T-helper 9 cell (primary cell): ENCODE results near the gene ABO.
"Not testable (repeated sequence)": the region's sequence is repeated elsewhere in the genome, so short reads cannot be mapped to it uniquely, and the experiment has no call there.

ENCODE experiments used
- DNase-seq: peaks from one replicate; pipeline ENCODE4 v3.0.0-alpha.2; 2020
- total RNA-seq, 2 donors: gene quantifications; one replicate each; lab custom pipeline; 2026; lab: John Stamatoyannopoulos, UW

Gene ABO
- 0 to 0.07 reads per million in 2 donors for total RNA-seq

DNA sequence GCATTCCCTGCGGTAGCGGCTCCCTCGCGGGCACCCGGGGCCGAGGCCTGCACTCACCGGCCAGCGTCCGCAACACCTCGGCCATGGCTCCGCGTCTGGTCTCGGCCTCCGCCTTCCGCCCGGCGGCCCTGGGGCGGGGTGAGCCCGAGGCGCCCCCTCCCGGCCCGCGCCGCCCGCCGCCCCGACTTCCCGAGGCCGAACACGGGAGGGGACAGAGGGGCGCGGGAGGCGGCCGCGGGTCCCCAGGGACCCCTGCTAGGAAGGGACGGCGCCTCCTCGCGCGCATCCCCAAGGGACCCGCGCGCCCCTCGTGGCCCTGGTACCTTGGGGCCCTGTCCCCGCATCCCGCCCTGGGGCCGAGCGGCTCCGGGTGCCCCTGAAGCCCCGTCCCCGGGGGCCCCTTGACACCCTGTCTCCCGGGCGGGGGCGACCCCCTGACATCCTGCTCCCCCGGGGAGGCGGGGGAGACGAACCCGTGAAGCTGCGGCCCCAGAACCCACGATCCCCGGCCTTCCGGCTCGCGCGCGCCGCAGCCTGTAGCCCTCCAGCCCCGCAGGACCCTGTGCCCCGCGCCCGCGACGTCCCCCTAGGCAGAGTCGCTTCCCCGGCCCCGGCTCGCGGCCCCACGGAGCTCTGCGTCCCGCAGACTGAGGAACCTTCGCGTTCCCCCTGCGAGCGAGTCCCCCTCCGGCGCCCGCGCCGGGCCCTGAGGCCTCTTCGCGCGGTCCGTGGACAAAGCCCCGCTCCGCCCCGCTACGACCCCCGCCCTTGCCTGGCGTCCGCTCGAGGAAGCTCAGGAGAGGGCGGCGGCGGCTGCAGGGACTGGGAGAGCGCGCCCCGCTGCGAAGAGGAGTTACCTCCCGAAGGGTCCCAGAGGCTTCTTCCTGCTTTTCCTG, at the start of gene ABO:
TSS of gene ABO (minus strand) at position 97 of the 896 bp plus-strand sequence.
- no peak for DNase-seq

DNA sequence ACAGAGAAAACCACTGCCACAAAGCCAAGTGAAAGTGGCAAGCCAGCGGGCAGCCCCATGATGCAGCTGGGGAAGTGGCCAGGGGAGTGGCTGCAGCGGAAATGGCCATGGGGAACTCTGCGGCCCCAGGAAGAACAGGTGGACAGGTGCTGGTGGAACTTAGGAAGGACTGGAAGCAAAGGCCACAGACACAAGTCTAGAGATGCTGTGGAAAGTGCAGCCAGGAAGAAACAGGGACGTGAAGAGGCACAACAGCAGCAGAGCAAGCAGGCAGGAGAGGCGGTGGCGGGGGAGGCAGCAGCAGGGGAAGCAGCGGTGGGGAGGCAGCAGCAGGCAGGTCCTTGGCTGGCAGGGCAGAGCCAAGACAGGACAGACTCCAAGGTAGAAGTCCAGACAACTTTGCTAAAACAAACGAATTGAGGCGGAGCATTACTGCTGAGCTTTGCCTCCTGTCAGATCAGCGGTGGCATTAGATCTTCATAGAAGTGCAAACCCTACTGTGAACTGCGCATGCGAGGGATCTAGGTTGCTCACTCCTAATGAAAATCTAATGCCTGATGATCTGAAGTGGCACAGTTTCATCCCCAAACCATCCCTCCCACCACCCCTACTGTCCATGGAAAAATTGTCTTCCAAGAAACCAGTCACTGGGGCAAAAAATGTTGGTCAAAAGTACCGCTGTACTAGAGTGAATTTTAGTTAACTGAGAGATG, 49.1 kb upstream of the ABO start:
- no peak for DNase-seq

DNA sequence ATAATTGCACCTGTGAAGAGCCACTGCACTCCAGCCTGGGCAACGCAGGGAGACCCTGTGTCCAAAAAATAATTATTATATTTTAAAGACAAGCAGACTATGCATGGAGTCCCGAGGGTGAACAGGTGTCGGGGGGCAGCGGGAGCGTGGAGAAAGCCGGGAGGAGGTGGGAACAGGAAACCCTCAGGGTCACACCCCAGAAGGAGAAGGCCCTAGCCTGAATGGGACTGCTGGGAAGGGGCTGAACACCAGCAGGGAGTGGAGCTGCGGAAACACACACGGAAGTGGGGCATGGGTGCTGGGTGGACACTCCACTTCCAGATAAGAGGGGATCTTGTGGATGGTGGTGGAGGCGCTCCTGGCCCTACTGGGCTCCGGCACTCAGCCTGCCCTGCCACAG, 48.2 kb upstream of the ABO start:
- DNase-seq: no peak

DNA sequence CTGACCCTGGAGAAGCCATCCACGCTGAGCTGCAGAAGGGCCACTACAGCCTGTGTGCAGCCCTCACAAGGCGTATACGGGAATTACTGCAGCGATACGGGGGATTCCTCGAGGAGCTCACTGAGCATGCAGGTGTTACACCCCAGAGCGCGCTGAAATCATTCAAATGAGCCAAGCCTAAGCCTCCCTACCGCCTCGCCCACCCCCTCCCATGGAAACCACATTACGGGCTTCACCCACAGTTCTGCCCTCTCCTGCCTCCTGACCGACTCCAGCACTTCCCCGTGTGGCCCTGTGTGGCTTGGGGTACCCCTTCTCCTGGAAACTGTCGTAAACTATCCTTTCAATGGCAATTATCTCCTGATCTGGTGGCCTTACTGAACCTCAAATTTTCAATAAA, 47.7 kb upstream of the ABO start:
- DNase-seq: no peak

DNA sequence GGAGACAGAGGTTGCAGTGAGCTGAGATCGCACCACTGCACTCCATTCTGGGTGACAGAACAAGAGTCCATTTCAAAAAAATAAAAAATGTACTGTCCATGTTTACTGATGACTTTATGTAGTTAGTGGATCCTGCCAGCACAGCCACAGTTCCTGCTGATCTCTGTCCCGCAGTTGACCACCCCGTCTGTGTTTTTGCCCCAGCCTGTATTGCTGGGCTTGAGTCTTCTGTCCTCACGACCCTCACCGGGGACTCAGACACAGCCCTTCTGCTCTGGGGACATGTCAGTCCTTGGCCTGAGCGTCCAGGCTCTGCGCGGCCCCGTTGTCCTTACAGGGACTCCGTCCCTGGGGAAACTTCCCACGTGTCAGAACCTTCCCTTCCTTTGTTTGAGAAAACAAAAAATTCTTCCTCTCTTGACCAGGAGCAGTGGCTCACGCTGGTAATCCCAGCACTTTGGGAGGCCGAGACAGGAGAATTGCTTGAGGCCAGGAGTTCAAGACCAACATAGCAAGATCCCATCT, 46.5 kb upstream of the ABO start:
- DNase-seq: no peak

DNA sequence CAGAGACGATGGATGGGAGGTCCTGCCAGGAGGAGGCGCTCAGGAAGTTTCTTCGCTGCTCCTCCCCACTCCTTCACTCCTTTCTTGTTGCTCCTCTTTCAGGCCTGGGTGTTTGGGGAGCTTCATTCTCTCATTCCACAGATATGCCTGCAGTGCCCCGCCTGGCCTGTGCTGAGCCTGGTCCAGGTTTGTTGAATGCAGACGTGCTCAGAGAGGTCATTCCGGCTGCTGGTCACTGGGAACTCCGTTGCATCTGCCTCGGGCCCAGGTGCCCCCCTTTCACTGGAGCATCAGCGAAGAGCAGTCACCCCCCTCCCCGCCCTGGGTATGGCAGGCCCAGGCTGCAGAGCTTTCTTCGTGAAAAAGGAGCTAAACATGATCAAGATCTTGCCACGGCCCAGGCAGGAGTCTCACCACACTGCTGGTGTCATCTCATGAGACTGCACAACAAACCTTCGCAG, 45.5 kb upstream of the ABO start:
- DNase-seq: no peak

DNA sequence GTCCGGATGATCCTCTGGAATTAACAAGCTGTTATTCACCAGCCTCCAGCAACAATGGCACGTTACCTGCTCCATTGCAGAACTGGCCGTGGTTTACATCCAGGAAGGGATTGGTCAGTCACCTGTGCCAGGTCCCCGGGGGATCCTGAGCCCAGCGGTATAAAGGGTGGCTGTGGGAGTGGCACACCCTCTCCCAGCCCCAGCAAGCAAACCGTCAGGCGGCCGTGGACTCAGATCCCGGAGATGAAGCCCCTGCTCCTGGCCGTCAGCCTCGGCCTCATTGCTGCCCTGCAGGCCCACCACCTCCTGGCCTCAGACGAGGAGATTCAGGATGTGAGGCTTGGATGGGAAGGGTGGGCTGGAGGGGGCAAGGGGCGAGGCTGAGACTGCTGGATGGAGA, 42.5 kb upstream of the ABO start:
- DNase-seq: not testable (repeated sequence)

DNA sequence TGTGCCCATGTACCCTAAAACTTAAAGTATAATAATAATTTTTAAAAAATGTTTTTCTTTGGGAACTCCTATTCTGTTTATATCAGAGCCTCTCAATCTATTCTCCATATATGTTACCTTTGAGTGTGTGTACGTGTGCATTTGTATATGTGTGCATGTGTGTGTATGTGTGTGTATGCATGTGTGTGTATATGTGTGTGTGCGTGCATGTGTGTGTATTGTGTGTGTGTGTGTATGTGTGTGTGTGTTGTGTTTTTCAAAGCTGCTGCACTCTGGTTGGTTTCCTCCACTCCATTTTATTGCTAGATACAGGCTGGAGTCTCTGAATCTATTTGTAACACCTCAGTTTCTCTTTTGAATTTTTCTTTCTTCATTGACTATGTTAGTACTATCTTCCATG, 41.0 kb upstream of the ABO start:
- DNase-seq: no peak

DNA sequence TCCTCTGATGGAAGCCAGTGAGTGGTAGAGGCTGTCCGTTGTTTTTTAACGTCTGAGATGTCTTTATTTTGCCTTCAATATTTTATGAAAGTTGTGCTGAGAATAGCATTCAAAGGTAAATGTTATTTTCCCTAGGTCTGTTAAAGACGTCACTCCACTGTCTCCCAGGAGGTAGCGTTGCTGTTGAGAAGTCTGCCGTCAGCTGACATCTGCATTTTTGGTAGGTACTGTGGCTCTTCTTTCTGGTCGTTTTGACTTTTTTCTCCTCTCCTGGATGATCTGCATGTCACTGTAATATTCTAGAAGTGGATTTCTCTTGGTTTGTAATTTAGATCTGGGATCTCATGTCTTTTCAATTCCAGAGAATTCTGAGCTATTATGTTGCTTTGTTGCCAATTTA, 34.6 kb upstream of the ABO start:
- DNase-seq: no peak

DNA sequence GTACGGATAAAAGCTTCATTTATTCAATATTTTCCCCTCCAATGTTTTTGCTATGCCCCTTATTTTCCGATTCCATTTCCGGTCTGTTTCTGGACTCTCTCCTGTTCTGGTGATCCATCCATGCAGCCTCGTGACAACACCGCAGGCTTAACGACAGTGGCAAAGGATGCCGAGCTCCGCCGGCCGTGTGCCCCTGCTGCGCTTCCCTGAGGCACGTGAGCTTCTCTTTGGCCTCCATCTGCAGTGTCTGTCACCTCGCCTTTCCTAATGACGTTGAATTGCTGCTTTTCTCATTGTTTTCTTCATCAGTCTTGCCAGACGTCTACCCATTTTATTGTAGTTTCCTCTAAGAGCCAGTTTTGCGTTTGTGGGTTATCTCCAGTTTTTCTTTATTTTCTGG, 32.3 kb upstream of the ABO start:
- no peak for DNase-seq

DNA sequence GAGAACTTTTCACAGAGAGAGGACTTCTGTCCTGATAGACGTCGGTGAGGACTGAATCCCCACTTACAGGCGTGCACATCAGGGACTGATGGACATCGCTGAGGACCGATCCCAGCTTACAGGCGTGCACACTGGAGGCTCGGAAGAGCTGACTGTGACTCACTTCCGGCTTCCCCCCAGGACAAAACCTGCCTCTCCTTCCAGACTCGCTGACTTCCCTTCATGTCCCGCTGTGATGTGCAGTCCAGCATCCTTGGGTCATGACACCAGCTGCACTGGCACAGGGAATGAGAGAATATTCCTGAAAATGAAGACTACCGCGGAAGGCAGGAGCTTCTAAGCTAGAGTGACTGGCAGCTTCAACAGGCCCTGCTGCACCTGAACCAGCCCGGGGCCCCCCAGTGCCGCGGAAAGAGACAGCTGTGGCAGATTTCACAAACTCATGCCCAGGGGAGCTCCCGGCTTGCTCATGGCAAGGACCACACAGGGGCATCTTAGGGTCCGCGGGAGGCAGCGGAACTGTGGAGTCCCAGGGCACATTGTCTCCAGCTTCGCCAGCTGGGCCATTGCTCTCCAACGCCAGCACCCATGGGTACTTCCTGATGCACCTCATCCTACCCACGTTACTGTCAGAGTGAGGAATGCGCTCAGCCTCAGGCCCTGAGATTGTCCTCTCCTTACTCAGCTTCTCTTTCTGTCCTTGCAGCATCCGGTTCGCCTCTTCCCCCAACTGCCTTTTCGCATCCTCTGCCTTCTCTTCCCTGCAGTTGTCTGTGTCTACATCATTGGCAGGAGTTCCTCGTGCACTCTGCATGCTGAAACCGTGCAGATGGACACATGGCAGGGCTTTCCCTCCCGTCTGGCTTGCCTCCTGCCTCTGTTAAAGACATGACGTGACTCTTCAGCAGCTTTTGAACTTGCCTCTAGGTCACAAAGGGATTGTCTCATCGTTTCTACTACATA, 31.5 kb upstream of the ABO start:
- no peak for DNase-seq

DNA sequence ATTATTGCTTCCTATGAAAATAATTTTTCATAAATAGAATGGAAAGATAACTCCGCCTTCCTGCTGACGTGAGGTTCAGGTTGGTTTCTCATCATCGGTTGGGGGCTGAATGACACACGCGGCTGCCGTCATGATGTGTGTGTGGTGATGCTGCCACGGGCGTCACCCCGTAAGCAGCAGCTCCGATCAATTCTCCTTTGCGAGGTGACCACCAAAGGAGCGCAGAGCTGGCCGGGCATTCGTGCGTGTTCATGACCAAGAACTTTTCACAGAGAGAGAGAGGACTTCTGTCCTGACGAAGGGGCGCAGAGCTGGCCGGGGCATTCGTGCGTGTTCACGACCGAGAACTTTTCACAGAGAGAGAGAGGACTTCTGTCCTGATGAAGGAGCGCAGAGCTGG, 30.7 kb upstream of the ABO start:
- DNase-seq: no peak

DNA sequence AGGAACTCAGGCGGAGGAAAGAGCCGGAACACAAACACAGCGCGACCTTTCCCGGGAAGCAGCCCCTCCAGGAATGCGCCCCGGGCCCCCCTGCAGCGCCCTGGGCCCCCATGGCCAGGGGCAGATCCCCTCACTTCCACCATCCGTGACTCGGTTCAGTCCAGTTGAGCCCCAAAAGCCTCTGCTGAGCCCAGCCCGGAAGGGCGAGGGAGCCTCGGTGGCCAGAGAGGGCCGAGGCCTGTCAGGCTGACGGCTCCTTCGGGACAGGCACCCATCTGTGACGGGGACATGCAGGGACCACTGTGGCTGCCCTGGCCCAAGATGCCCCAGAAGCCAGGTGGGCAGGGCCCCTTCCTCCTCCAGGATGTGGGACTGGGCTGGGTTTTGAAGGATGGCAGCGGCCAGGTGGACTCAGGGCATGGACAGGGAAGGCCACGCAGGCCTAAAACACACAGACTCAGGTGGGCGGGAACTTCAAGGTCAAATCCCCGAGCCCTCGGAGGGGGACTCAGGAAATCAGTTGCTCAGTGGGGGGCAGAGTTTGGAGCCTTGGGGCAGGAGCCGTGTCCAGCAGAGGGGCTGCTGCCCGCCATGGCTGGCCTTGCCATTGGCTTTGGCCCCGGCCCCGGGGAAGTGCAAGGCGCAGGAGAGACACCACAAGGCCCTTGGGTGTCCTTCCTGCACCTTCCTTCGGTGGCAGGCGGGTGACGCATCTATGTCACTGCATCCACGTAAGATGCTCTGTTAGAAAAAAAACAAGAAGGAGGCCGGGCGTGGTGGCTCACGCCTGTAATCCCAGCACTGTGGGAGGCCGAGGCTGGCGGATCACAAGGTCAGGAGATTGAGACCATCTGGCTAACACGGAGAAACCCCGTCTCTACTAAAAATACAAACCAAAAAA, 29.7 kb upstream of the ABO start:
- DNase-seq: no peak

DNA sequence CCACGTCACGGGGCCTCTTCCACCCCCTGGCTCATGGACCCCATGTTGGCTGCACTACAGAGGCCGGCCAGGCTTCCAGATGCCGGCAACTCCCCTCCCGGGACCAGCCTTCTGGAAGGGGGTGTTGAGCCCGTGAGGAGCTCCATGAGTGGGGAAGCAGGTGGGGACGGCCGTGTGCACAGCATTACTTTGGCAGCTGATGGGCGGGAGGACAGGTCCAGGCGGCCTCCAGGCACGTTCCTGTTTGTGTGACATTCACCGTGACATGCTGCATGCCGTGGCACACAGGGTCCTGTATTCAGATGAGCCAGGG, 29.1 kb upstream of the ABO start:
- DNase-seq: no peak

DNA sequence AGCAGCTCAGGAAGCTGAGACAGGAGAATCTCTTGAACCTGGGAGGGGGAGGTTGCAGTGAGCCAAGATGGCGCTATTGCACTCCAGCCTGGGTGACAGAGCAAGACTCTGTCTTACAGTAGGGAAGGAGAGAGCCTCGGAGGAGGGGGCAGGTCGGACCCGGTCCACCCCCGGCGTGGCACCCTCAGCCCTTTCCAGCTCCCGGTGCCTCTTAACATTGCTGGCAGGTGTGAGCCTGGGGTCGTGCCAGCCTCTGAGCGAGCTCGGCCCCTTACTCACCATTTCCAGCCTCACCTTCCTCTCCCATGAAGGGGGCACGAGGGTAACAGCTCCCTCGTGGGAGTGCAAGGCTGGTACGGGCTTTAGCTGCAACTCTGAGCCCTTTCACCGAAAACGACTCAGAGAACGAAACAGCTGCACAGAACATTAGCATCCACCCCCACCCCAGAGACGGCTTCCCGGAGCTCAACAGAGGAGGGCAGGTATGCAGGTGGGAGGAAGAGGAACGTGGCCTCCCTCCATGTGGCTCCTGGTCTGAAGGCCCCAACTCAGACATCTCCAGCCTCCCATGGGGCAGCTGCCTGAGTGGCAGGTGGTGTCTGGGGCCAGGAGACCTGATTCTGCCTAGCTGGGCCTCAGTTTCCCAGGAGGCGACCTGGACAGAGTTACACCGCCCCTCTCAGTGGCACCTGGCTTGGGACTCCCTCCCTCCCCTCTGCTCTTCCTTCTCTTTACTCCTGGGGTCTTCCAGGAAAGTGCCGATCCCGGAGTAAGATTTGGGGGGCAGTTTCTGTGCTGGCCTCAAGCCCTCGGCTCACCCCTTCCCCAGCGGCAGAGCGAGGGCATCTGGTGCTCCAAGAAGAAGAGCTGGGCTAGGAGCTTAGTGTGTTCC, 28.5 kb upstream of the ABO start:
- DNase-seq: no peak

DNA sequence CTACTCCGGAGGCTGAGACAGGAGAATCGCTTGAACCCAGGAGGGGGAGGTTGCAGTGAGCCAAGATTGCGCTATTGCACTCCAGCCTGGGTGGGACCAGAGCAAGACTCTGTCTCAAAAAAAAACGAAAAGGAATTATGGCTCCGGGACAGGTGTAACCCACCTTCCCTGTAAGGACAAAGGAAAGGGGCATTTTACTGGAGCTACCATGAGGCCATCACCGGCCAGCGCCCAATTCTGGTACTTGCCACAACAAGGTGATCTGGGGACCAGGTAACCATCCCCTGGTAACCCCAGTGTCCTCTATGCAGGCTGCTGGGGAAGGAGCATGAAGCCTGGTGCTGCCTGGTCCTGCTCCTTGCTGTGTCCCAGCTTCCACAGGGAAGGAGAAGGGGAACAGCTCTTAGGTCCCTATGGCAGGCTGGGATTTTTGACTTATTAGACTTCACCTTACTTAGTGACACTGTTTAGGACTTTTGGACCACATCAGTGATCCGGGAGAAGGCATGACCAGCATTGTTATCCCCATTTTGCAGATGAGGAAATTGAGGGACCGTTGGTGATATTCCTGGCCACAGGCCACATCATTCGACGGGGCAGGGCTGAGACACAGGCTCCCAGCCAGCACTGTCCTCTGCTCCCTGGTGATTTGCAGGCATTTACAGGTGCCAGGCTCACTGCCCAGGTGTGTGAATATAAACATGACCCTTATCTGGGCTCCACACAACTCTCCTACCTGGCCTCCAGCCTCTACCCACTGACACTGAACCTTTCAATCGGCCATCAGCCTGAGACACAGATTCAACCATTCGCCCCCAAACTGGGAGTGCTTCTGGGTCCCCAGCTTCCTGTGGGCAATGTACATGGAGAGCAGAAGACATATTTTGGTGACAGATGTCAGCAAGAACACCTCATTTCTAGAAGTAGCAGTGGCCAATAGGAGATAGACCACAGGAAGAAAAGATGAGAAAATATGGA, 26.5 kb upstream of the ABO start:
- DNase-seq: no peak

DNA sequence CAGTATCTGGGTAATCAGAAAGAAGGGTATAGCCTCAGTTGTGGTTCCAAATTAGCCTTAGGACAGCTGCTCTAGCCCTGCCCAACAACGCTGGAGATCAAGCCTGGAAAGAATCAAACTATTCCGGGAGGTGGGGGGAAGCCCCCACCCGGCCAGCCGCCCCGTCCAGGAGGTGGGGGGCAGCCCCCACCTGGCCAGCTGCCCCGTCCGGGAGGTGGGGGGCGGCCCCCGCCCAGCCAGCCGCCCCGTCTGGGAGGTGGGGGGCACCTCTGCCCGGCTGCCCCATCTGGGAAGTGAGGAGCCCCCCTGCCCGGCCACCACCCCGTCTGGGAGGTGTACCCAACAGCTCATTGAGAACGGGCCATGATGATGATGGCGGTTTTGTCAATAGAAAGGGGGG, 25.0 kb upstream of the ABO start:
- DNase-seq: not testable (repeated sequence)

DNA sequence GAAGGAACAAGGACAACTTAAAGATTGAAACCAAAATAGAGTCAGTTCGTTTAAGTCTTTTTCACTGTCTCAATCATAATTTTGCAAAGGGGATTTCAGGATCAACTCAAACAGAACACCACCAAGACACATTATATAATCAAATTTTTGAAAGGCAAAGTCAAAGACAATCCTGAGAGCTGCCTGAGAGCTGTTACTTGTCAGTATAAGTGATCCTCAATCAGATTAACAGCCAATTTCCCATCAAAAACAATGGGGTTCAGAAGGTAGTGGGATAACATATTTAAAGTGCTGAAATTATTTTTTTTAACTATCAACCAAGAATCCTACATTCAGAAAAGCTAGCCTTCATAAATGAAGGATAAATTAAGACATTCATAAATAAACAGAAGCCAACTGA, 19.3 kb upstream of the ABO start:
- DNase-seq: no peak

DNA sequence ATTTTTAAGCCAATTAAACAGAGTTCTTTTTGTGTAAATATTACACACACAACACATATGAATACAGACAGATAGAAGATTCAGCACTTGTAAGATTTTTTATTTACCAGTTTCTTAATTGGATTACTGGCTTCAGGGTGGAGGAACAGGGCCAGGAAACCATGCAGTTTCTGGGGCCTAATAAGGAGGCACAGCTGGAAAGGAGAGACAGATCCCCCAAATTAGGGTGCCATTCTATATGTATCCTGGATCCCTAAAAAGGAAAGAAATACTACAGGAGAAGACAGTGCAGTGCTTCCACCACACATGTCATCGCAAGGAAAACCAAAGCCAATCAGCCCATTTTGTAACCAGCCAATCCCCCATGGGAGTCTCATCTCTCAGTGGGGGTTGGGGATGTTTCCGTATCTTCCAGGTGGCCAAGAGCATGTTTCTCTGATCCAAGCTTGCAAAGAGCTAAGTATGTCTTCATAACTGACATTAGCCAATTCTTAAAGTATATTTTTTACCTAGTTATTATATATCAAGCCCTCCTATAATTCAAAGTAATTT, 15.8 kb upstream of the ABO start:
- no peak for DNase-seq
